Panc1 (cell line): ENCODE data around the gene RETSAT. TPM values are rescaled to one million over a fixed set of nuclear protein-coding genes. Genes with fewer than 3 reads are reported as not detected.
"Not testable (repeated sequence)": the region's sequence is repeated elsewhere in the genome, so short reads cannot be mapped to it uniquely, and the experiment has no call there.

Source experiments
- ATAC-seq: fragments of 200-7000 bp; cut with Tn5 transposase; 2 replicates; pipeline ENCODE4 v1.9.1; 2020; ENCODE audit warnings: mild to moderate bottlenecking, moderate library complexity
- BruUV-seq: library from RNA; stranded (reverse); fragments of 400-500 nt; replicated peaks from 2 replicates; lab custom pipeline; 2021; lab: Mats Ljungman, UMichigan
- CTCF ChIA-PET: fragments of 300-600 bp; sonication (Branson Sonifier 250); formaldehyde crosslinking; loops from one replicate; lab custom pipeline; 2022; ENCODE audit warnings: antibody characterized with exemption; lab: Charles Lee
- POLR2A ChIA-PET: fragments of 300-600 bp; sonication (Branson Sonifier 250); formaldehyde crosslinking; loops from one replicate; lab custom pipeline; 2022; ENCODE audit warnings: antibody characterized with exemption; lab: Charles Lee
- DNase-seq: peaks from one replicate; pipeline ENCODE4 v3.0.0-alpha.2; 2010; ENCODE audit warnings: low read depth, low spot score
- H3K27ac ChIP-seq: 2 replicates; pipeline ENCODE4 v1.5.1; 2011; ENCODE audit warnings: mild to moderate bottlenecking, low read length, inconsistent platforms
- H3K27me3 ChIP-seq: fragments of 200-500 bp; sonication (Bioruptor generic); 2 replicates; pipeline ENCODE4 v1.6.0; 2014; ENCODE audit warnings: low read length, inconsistent platforms; ENCODE audit not compliant: control insufficient read depth, insufficient read depth
- H3K36me3 ChIP-seq: fragments of 200-500 bp; sonication (Bioruptor generic); 2 replicates; pipeline ENCODE4 v1.5.1; 2014; ENCODE audit warnings: inconsistent platforms, mild to moderate bottlenecking, low read length, moderate library complexity; ENCODE audit not compliant: control insufficient read depth, insufficient read depth
- H3K4me1 ChIP-seq: 2 replicates; pipeline ENCODE4 v1.5.1; 2011; ENCODE audit warnings: inconsistent platforms, mild to moderate bottlenecking, low read length, moderate library complexity; ENCODE audit not compliant: control insufficient read depth, insufficient read depth
- H3K4me3 ChIP-seq, 2 experiments: 2 replicates each; pipeline ENCODE4 v1.5.1; 2011 to 2012; ENCODE audit warnings: low read depth in 2 of 2, low read length in 2 of 2, mild to moderate bottlenecking in 2 of 2, inconsistent platforms in 1 of 2, moderate library complexity in 1 of 2
- H3K9me3 ChIP-seq: fragments of 200-500 bp; sonication (Bioruptor generic); 2 replicates; pipeline ENCODE4 v1.5.1; 2014; ENCODE audit warnings: low read depth, mild to moderate bottlenecking, inconsistent platforms, low read length, moderate library complexity; ENCODE audit not compliant: control insufficient read depth, insufficient read depth
- POLR2AphosphoS5 ChIP-seq: IDR thresholded peaks from 2 replicates; pipeline ENCODE4 v1.6.1; 2012; ENCODE audit warnings: mild to moderate bottlenecking, low read depth, low read length, moderate library complexity
- REST ChIP-seq, 2 experiments: IDR thresholded peaks; 2 replicates each; pipeline ENCODE4 v1.6.1; 2011 to 2012; ENCODE audit warnings: low read depth in 2 of 2, control low read depth in 1 of 2, low read length in 1 of 2, mild to moderate bottlenecking in 1 of 2, moderate library complexity in 1 of 2; ENCODE audit not compliant: insufficient read depth in 1 of 2
- SIN3A ChIP-seq: IDR thresholded peaks from 2 replicates; pipeline ENCODE4 v1.6.1; 2012; ENCODE audit warnings: low read depth, mild to moderate bottlenecking, low read length, moderate library complexity, borderline replicate concordance; ENCODE audit not compliant: insufficient read depth
- TCF7L2 ChIP-seq: IDR thresholded peaks from 2 replicates; pipeline ENCODE4 v1.6.1; 2011; ENCODE audit warnings: mild to moderate bottlenecking, low read depth, low read length, inconsistent platforms
- in situ Hi-C: cut with HindIII; loops from 2 replicates; pipeline ENCODE4 v1.10.0; 2016; ENCODE audit warnings: low sequenced_read_pairs, low pct_unique_long_range_greater_than_20kb
- intact Hi-C: fragments of 100-400 bp; cut with micrococcal nuclease; formaldehyde crosslinking; loops from one replicate; pipeline ENCODE4 v1.10.0; 2022; ENCODE audit not compliant: unreplicated experiment
- total RNA-seq: library from RNA; stranded (reverse); gene quantifications from one replicate; pipeline ENCODE4 v1.2.1, GENCODE V29; 2021; ENCODE audit not compliant: unreplicated experiment
- TF ChIP-seq, protein P1 (sequence below): fragments of 450-650 bp; IDR thresholded peaks from 2 replicates; pipeline ENCODE4 v1.5.1; 2017; ENCODE audit warnings: mild to moderate bottlenecking

Gene RETSAT
- total RNA-seq, 1 experiment from 2014 or later, result 50.9 TPM

DNA sequence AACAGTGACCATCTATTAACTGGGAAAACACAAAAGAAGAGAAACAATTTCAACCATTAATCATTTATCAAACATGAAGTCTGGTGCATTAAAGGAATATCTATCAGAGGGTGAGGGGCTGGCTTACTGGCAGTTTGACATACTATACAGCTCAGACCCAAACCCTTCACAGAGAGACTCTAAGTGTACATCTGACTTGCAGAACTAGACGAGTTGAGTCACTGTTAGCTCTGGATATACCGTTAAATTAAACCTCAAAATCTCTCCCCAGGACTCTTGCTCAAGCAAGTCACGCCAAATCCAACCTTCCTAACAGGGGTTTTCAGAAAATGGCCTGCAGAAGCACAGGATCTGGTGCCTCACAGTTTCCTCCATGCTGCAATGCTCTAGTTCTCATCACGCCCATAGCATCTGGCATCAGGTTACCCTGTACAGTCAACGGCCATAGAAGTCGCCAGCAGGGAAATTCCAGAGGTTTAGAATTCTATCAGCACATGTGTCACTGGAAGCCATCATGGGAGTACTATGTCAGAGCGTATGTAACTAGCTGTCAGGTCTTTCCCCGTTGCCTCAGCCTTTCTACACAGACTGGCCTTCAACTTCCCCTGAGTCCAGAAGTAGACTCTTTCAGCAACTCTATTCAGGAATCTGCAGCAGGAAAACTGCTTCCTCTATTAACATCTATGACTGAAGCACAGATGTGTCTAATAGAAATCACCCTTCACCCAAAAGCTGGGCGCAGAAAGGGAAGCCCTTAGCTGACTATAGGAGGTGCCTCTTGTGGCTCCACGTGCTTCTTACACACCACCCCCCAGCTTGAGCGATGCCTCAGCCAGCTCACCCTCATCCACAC lies 35.9 kb downstream of the RETSAT start:
- DNase-seq (no peak), ATAC-seq (peak; percentile 31; the same call in 1 of the 2 replicates)
- Histone ChIP-seq H3K27me3 (no peaks in the 10 kb centered on the region), H3K36me3 (peaks cover 15% of the 10 kb centered on the region), H3K4me3 (no peak overlapping the region), H3K4me1 (no peaks in the 10 kb centered on the region), H3K9me3 (no peaks in the 10 kb centered on the region), H3K27ac (no peak overlapping the region)
- in situ Hi-C loops, result no loop called here
- no TSS peak for BruUV-seq
- POLR2A ChIA-PET, result interaction anchor here (0.6 kb wide), 1 partner anchor 273 kb away, joined by 4 read pairs; no protein-coding TSS in a partner anchor
- CTCF ChIA-PET, result no interaction called here
- no peak for TF ChIP-seq REST (IDR thresholded peaks at IDR 0.05; ENCODE audit: insufficient read depth in 1 of 2, low read depth in 2 of 2, low read length in 1 of 2)
- no peak for TF ChIP-seq POLR2AphosphoS5
- TF ChIP-seq SIN3A, result no peak
- TF ChIP-seq, protein P1, sequence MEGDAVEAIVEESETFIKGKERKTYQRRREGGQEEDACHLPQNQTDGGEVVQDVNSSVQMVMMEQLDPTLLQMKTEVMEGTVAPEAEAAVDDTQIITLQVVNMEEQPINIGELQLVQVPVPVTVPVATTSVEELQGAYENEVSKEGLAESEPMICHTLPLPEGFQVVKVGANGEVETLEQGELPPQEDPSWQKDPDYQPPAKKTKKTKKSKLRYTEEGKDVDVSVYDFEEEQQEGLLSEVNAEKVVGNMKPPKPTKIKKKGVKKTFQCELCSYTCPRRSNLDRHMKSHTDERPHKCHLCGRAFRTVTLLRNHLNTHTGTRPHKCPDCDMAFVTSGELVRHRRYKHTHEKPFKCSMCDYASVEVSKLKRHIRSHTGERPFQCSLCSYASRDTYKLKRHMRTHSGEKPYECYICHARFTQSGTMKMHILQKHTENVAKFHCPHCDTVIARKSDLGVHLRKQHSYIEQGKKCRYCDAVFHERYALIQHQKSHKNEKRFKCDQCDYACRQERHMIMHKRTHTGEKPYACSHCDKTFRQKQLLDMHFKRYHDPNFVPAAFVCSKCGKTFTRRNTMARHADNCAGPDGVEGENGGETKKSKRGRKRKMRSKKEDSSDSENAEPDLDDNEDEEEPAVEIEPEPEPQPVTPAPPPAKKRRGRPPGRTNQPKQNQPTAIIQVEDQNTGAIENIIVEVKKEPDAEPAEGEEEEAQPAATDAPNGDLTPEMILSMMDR, result no peak
- no peak for TF ChIP-seq TCF7L2
- intact Hi-C loops, result no loop called here

- H3K36me3 ChIP-seq, H3K4me1 ChIP-seq, BruUV-seq, intact Hi-C loops, DNase-seq, POLR2A ChIA-PET, H3K27ac ChIP-seq, H3K4me3 ChIP-seq, CTCF ChIA-PET, H3K9me3 ChIP-seq, H3K27me3 ChIP-seq, ATAC-seq, in situ Hi-C loops: not testable (repeated sequence)
Observed at GRCh38 chr2:85315921-85316320, 38.4 kb downstream of the RETSAT start.

DNA sequence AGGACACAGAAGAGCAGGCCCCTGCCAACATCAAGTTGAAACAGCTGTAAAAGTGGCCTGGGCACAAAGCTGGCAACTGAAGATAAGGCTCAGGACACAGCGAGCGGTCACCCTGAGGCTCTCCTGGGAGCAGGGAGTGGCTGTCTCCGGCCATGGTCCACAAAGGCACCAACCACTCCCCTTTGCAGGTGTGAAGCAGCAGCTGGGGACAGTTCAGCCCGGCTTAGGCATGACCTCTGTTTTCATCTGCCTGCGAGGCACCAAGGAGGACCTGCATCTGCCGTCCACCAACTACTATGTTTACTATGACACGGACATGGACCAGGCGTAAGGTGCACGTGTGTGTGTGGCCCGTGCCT lies 39.5 kb downstream of the RETSAT start:
- no peak overlapping the region for H3K27ac ChIP-seq
- CTCF ChIA-PET, result no interaction called here
- POLR2A ChIA-PET, result interaction anchor here (0.6 kb wide), 1 partner anchor 226 kb away, joined by 3 read pairs; no protein-coding TSS in a partner anchor
- TF ChIP-seq SIN3A (no peak), POLR2AphosphoS5 (no peak), REST (IDR thresholded peaks at IDR 0.05; ENCODE audit: insufficient read depth in 1 of 2, low read depth in 2 of 2, low read length in 1 of 2) (no peak)
- no TSS peak for BruUV-seq
- DNase-seq (no peak), ATAC-seq (peak; percentile 32)
- H3K4me1 ChIP-seq, result no peaks in the 10 kb centered on the region
- H3K9me3 ChIP-seq, result no peaks in the 10 kb centered on the region
- no peak overlapping the region for H3K4me3 ChIP-seq
- no peaks in the 10 kb centered on the region for H3K27me3 ChIP-seq
- in situ Hi-C loops, result no loop called here
- peaks cover 4% of the 10 kb centered on the region; the same call in 1 of the 2 replicates for H3K36me3 ChIP-seq
- intact Hi-C loops, result no loop called here
